GM23338 (cell line): ENCODE results near the gene EMC9. TPM values are rescaled to one million over a fixed set of nuclear protein-coding genes. Genes with fewer than 3 reads are reported as not detected.

Experiments used
- CREB1 ChIP-seq: fragments of 250-450 bp; sonication (Bioruptor Pico); IDR thresholded peaks from 2 replicates; pipeline ENCODE4 v1.5.0; 2020; ENCODE audit warnings: low read depth, mild to moderate bottlenecking, moderate library complexity
- ETS1 ChIP-seq: IDR thresholded peaks from 2 replicates; pipeline ENCODE4 v1.6.1; 2016; ENCODE audit warnings: antibody characterized with exemption
- STAT1 ChIP-seq: IDR thresholded peaks from one replicate; pipeline ENCODE4 v1.6.1; 2016; ENCODE audit warnings: antibody characterized with exemption; ENCODE audit not compliant: unreplicated experiment
- ZNF331 ChIP-seq: fragments of 250-450 bp; sonication (Bioruptor Pico); IDR thresholded peaks from 2 replicates; pipeline ENCODE4 v1.5.0; 2020; ENCODE audit warnings: low read depth, mild to moderate bottlenecking, moderate library complexity
- ZNF462 ChIP-seq: fragments of 250-450 bp; sonication (Bioruptor Pico); IDR thresholded peaks from 2 replicates; pipeline ENCODE4 v1.5.0; 2020; ENCODE audit warnings: mild to moderate bottlenecking, moderate library complexity
- polyA plus RNA-seq: library from polyadenylated mRNA; unstranded; fragments of >200 nt; fragmentation: Nextera tagmentation; extraction: Ambion mirVana; gene quantifications from 2 replicates; pipeline ENCODE4 v1.2.1, GENCODE V29; 2016
- total RNA-seq: library from RNA; depleted of rRNA; stranded (reverse); fragments of >200 nt; shearing (Covaris generic); gene quantifications from 2 replicates; pipeline ENCODE4 v1.2.3, GENCODE V29; 2014

EMC9 gene
- total and polyA plus RNA-seq, 2 experiments from 2014 or later, result 30.0 to 64.2 TPM

- TF ChIP-seq ZNF462 (CRISPR knock-in tag) (no peak), STAT1 (no peak), CREB1 (CRISPR knock-in tag) (no peak), ZNF331 (CRISPR knock-in tag) (no peak), ETS1 (no peak)
Observed at GRCh38 chr14:24137529-24138395, 3.6 kb downstream of the EMC9 start (continued).
